PC-9 (cell line): ENCODE measurements around the gene MAML3. TPM values are rescaled to one million over a fixed set of nuclear protein-coding genes. Genes with fewer than 3 reads are reported as not detected.

Experiments used
- BruUV-seq: library from RNA; stranded (reverse); fragments of 400-500 nt; replicated peaks from 2 replicates; lab custom pipeline; 2021; lab: Mats Ljungman, UMichigan
- CTCF ChIA-PET: fragments of 300-600 bp; sonication (Branson Sonifier 250); formaldehyde crosslinking; loops from one replicate; lab custom pipeline; 2022; ENCODE audit warnings: antibody characterized with exemption; lab: Charles Lee
- POLR2A ChIA-PET: fragments of 300-600 bp; sonication (Branson Sonifier 250); formaldehyde crosslinking; loops from one replicate; lab custom pipeline; 2022; ENCODE audit warnings: antibody characterized with exemption; ENCODE audit not compliant: unreplicated experiment; lab: Charles Lee
- DNase-seq, 2 experiments: peaks; one replicate each; pipeline versions ENCODE4 v3.0.0 to v3.0.0-alpha.2; 2015 to 2022; ENCODE audit warnings: mixed read lengths in 1 of 2
- H2AFZ ChIP-seq: fragments of 200-600 bp; sonication (generic); 2 replicates; pipeline ENCODE4 v1.8.1; 2017; ENCODE audit warnings: antibody characterized with exemption
- H3F3A ChIP-seq: fragments of 200-600 bp; sonication (generic); 2 replicates; pipeline ENCODE4 v1.8.1; 2017; ENCODE audit warnings: antibody characterized with exemption, mild to moderate bottlenecking, low read depth; ENCODE audit not compliant: insufficient read depth
- H3K27ac ChIP-seq: fragments of 200-600 bp; sonication (generic); 2 replicates; pipeline ENCODE4 v1.6.1; 2016; ENCODE audit warnings: mixed run types
- H3K27me3 ChIP-seq: fragments of 200-600 bp; sonication (generic); 2 replicates; pipeline ENCODE4 v1.6.1; 2016; ENCODE audit warnings: low read depth, mixed run types; ENCODE audit not compliant: insufficient read depth
- H3K36me3 ChIP-seq: fragments of 200-600 bp; sonication (generic); 2 replicates; pipeline ENCODE4 v1.6.1; 2016; ENCODE audit warnings: low read depth, mixed run types
- H3K4me1 ChIP-seq: fragments of 200-600 bp; sonication (generic); replicated peaks from 2 replicates; pipeline ENCODE4 v1.6.1; 2016; ENCODE audit warnings: mixed run types; ENCODE audit not compliant: insufficient read depth
- H3K4me2 ChIP-seq: fragments of 200-600 bp; sonication (generic); 2 replicates; pipeline ENCODE4 v1.6.1; 2017; ENCODE audit warnings: mixed run types
- H3K4me3 ChIP-seq: fragments of 200-600 bp; sonication (generic); 2 replicates; pipeline ENCODE4 v1.6.1; 2016; ENCODE audit warnings: mixed run types
- H3K79me2 ChIP-seq: fragments of 200-600 bp; sonication (generic); 2 replicates; pipeline ENCODE4 v1.6.1; 2017; ENCODE audit warnings: low read depth, mixed run types
- H3K9me2 ChIP-seq: fragments of 200-600 bp; sonication (generic); 2 replicates; pipeline ENCODE4 v1.8.1; 2017; ENCODE audit warnings: mild to moderate bottlenecking; ENCODE audit not compliant: insufficient read depth
- H3K9me3 ChIP-seq: fragments of 200-600 bp; sonication (generic); 2 replicates; pipeline ENCODE4 v1.8.1; 2016; ENCODE audit warnings: low read depth; ENCODE audit not compliant: insufficient read depth
- H4K20me1 ChIP-seq: fragments of 200-600 bp; sonication (generic); 2 replicates; pipeline ENCODE4 v1.8.1; 2017; ENCODE audit not compliant: insufficient read depth
- CTCF ChIP-seq: fragments of 200-600 bp; sonication (generic); conservative IDR thresholded peaks from 2 replicates; pipeline ENCODE4 v1.6.1; 2017; ENCODE audit warnings: mixed run types, antibody characterized with exemption, mild to moderate bottlenecking, moderate library complexity
- EZH2 ChIP-seq: fragments of 200-600 bp; sonication (generic); IDR thresholded peaks from 2 replicates; pipeline ENCODE4 v1.8.0; 2017; ENCODE audit warnings: antibody characterized with exemption, low read depth
- intact Hi-C: fragments of 100-400 bp; cut with micrococcal nuclease; formaldehyde crosslinking; loops from one replicate; pipeline ENCODE4 v1.10.0; 2022; ENCODE audit not compliant: unreplicated experiment
- total RNA-seq: library from RNA; stranded (reverse); gene quantifications from 2 replicates; pipeline ENCODE4 v1.2.3, GENCODE V29; 2021

The MAML3 gene
- total RNA-seq, 1 experiment from 2014 or later, result 15.2 TPM

GRCh38 chr4:139734201-139734874 lies 419.6 kb downstream of the MAML3 start:
- Histone ChIP-seq H3K27ac (no peak overlapping the region), H3K79me2 (no peaks in the 10 kb centered on the region), H3K4me3 (no peak overlapping the region), H3K27me3 (no peaks in the 10 kb centered on the region), H3K9me3 (no peaks in the 10 kb centered on the region), H3K4me1 (no peaks in the 10 kb centered on the region), H3K9me2 (no peaks in the 10 kb centered on the region), H3K4me2 (no peak overlapping the region), H3F3A (no peaks in the 10 kb centered on the region), H3K36me3 (no peaks in the 10 kb centered on the region), H4K20me1 (no peaks in the 10 kb centered on the region), H2AFZ (no peak overlapping the region)
- no TSS peak for BruUV-seq
- intact Hi-C loops, result loop anchor here (10.0 kb wide), 1 partner anchor 620 kb away; no protein-coding TSS in a partner anchor
- ChIA-PET CTCF (no interaction called here), POLR2A (no interaction called here)
- DNase-seq, result no peak
- TF ChIP-seq EZH2, result no peak
- no peak for TF ChIP-seq CTCF

GRCh38 chr4:139732991-139733570 lies 420.9 kb downstream of the MAML3 start:
- H3F3A ChIP-seq, result no peaks in the 10 kb centered on the region
- H3K9me2 ChIP-seq, result no peaks in the 10 kb centered on the region
- DNase-seq, result no peak
- H2AFZ ChIP-seq, result no peak overlapping the region
- no peaks in the 10 kb centered on the region for H3K9me3 ChIP-seq
- ChIA-PET POLR2A (interaction anchor here (0.6 kb wide), 1 partner anchor 387 kb away, joined by 5 read pairs; no protein-coding TSS in a partner anchor), CTCF (no interaction called here)
- no peak overlapping the region for H3K4me3 ChIP-seq
- H3K79me2 ChIP-seq, result no peaks in the 10 kb centered on the region
- intact Hi-C loops, result loop anchor here (10.0 kb wide), 1 partner anchor 622 kb away; no protein-coding TSS in a partner anchor
- no peaks in the 10 kb centered on the region for H3K36me3 ChIP-seq
- no TSS peak for BruUV-seq
- H3K27me3 ChIP-seq, result no peaks in the 10 kb centered on the region
- no peak overlapping the region for H3K27ac ChIP-seq
- H3K4me2 ChIP-seq, result no peak overlapping the region
- no peaks in the 10 kb centered on the region for H4K20me1 ChIP-seq
- TF ChIP-seq CTCF (no peak), EZH2 (no peak)
- no peaks in the 10 kb centered on the region for H3K4me1 ChIP-seq

GRCh38 chr4:139728840-139729239 lies 425.1 kb downstream of the MAML3 start:
- Histone ChIP-seq H3K27ac (no peak overlapping the region), H3F3A (no peaks in the 10 kb centered on the region), H3K9me2 (no peaks in the 10 kb centered on the region), H3K4me3 (no peak overlapping the region), H3K4me2 (no peak overlapping the region), H3K79me2 (no peaks in the 10 kb centered on the region), H4K20me1 (no peaks in the 10 kb centered on the region), H2AFZ (no peak overlapping the region), H3K9me3 (no peaks in the 10 kb centered on the region), H3K4me1 (no peaks in the 10 kb centered on the region), H3K36me3 (no peaks in the 10 kb centered on the region), H3K27me3 (no peaks in the 10 kb centered on the region)
- TF ChIP-seq CTCF, result no peak
- CTCF ChIA-PET, result no interaction called here
- POLR2A ChIA-PET, result no interaction called here
- intact Hi-C loops, result no loop called here
- BruUV-seq, result no TSS peak
- DNase-seq, result no peak
